ENCODE measurements around the gene NFE2L2.
"Not testable (repeated sequence)": the region's sequence is repeated elsewhere in the genome, so short reads cannot be mapped to it uniquely, and the experiment has no call there.

Gene NFE2L2

GRCh38 chr2:177188482-177189469, 75.8 kb downstream of the NFE2L2 start:
- DNase-seq, result no peak

GRCh38 chr2:177187631-177188312, 76.8 kb downstream of the NFE2L2 start:
- DNase-seq, result no peak

GRCh38 chr2:177186038-177186437, 78.5 kb downstream of the NFE2L2 start:
- not testable (repeated sequence) for DNase-seq

- DNase-seq, result no peak
These were observed 79.9 kb downstream of the NFE2L2 start for GRCh38 chr2:177184606-177185005.

- DNase-seq, result no peak
These were observed 80.7 kb downstream of the NFE2L2 start for GRCh38 chr2:177183860-177184259.

All from activated naive CD4-positive, alpha-beta T cell (primary cell).